Measurements from ENCODE around the gene RIIAD1.

Gene RIIAD1

DNA sequence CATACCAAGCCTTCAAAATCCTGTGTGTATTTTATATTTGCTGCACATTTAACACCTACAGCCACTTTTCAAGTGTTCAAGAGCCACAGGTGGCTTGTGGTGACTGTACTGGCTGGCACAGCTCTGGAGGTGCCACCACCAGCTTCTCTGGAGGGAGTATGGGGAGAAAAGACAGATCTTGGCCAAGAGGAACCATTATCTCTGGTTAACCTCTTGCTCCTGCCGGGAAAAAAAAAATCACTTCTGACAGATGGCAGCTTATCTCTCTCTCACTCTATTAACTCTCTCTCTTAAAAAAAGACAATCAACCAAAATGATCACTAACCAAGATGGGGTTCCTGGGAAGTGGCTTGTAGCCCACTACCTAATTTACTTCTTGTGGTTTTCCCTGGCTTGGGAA is 1.2 kb upstream of the RIIAD1 start:
- no peaks in the 10 kb centered on the region for H3K4me1 ChIP-seq (ENCODE audit: control insufficient read depth, insufficient read depth, low read length)
- H3K4me3 ChIP-seq (ENCODE audit: low read depth, low read length), result no peak overlapping the region
- POLR2A ChIA-PET, result no interaction called here
- H3K9me3 ChIP-seq (ENCODE audit: control insufficient read depth, insufficient read depth, low read depth, low read length), result no peaks in the 10 kb centered on the region
- CTCF ChIA-PET, result interaction anchor here (1.6 kb wide), 1 partner anchor 15 kb away, joined by 11 read pairs; no protein-coding TSS in a partner anchor
- no peak for TF ChIP-seq SETDB1 (IDR thresholded peaks at IDR 0.05; ENCODE audit: insufficient read length, low read length)
- peak; percentile 55; the same call in 1 of the 2 replicates for TF ChIP-seq SCRT2 (tag by site-specific recombination; IDR thresholded peaks at IDR 0.05)
- no peak overlapping the region for H3K27ac ChIP-seq (ENCODE audit: extremely low read depth, low read depth, low read length)
- H3K36me3 ChIP-seq (ENCODE audit: control insufficient read depth in 2 of 2, insufficient read depth in 1 of 2, low read length in 2 of 2), result no peaks in the 10 kb centered on the region

GRCh38 chr1:151720554-151720953 is 768 bp upstream of the RIIAD1 start:
- Histone ChIP-seq H3K27ac (ENCODE audit: extremely low read depth, low read depth, low read length) (no peak overlapping the region), H3K9me3 (ENCODE audit: control insufficient read depth, insufficient read depth, low read depth, low read length) (no peaks in the 10 kb centered on the region), H3K36me3 (ENCODE audit: control insufficient read depth in 2 of 2, insufficient read depth in 1 of 2, low read length in 2 of 2) (no peaks in the 10 kb centered on the region), H3K4me1 (ENCODE audit: control insufficient read depth, insufficient read depth, low read length) (no peaks in the 10 kb centered on the region), H3K4me3 (ENCODE audit: low read depth, low read length) (no peak overlapping the region)
- no peak for TF ChIP-seq HOXC10 (CRISPR knock-in tag; IDR thresholded peaks at IDR 0.05)
- no peak for TF ChIP-seq ZEB2 (tag by site-specific recombination; IDR thresholded peaks at IDR 0.05)
- ChIA-PET POLR2A (no interaction called here), CTCF (interaction anchor here (0.5 to 1.6 kb wide), 4 partner anchors 11 to 127 kb away, joined by 3 to 11 read pairs (median 6); no protein-coding TSS in a partner anchor)

DNA sequence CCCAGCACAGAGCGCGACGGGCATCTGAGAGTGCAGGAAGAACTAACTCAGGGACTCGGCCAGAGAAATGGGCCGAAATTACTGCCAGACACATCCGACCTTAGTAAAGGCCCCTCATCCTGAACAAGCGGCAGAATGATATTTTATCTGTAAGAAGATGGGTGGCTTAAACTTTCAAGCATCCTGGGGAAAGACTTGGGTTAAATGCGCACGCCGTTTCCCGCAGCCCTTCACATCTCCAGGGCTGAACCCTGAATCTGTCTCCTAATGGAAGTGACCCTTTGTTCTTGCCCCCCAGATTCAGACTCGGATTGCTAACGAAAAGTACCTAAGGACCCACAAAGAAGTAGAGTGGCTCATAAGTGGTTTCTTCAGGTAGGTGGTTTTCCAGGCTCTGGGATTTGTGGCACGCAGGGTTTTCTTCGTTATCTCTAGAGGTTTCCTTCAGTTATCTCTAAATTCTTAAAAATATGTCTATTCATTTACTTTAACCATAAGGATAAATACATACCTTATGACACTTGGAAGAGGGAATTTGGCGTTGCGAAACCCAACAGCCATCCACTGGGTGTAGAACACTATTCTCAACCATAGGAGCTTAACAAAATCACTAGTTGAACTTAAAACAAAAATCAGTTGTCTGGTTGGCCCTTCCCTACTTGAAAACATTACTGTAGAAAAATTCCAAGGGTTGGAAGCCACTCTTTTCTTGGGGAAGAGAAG is 627 bp downstream of the RIIAD1 start:
- Histone ChIP-seq H3K4me3 (ENCODE audit: low read depth, low read length) (peak overlapping the region; percentile 26), H3K27ac (ENCODE audit: extremely low read depth, low read depth, low read length) (no peak overlapping the region), H3K36me3 (ENCODE audit: control insufficient read depth in 2 of 2, insufficient read depth in 1 of 2, low read length in 2 of 2) (no peaks in the 10 kb centered on the region), H3K9me3 (ENCODE audit: control insufficient read depth, insufficient read depth, low read depth, low read length) (no peaks in the 10 kb centered on the region), H3K4me1 (ENCODE audit: control insufficient read depth, insufficient read depth, low read length) (no peaks in the 10 kb centered on the region)
- CTCF ChIA-PET, result interaction anchor here (0.5 to 1.6 kb wide), 4 partner anchors 13 to 128 kb away, joined by 3 to 11 read pairs (median 4); no protein-coding TSS in a partner anchor
- no peak for TF ChIP-seq ZSCAN16 (tag by site-specific recombination; IDR thresholded peaks at IDR 0.05)
- POLR2A ChIA-PET, result interaction anchor here (0.6 kb wide), 1 partner anchor 593 kb away, joined by 7 read pairs; no protein-coding TSS in a partner anchor

DNA sequence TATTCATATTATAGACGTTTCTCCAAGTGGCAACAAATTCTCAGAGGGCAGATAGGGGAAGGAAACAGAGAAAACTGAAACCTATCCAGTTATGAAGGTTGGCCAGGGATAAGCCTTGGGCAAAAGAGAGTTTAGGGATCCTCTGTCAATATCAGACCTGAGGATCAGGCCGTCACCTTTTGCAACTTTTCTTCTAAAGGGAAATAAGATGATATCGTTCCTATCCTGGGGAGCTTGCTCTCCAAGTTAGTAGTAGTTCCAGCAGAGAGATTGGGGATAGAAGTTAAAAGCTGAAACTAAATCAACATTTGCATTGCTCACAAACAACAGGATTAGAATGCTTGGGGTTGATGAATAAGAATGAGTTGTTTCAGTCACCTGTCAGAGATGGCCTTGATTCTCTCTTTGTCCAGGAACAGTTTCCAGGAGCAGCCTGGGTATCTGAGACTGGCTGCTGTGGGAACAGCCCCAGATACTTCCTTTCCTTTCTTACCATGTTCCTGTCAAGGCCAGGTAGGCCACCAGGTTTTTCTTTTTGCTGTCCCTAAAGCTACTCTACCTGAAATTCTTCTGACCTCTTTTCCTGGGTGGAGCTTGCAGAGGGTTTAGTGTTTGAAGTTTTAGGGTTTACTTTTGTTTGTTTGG is 2.5 kb downstream of the RIIAD1 start:
- Histone ChIP-seq H3K27ac (ENCODE audit: extremely low read depth, low read depth, low read length) (no peak overlapping the region), H3K4me1 (ENCODE audit: control insufficient read depth, insufficient read depth, low read length) (no peaks in the 10 kb centered on the region), H3K4me3 (ENCODE audit: low read depth, low read length) (no peak overlapping the region), H3K36me3 (ENCODE audit: control insufficient read depth in 2 of 2, insufficient read depth in 1 of 2, low read length in 2 of 2) (no peaks in the 10 kb centered on the region), H3K9me3 (ENCODE audit: control insufficient read depth, insufficient read depth, low read depth, low read length) (no peaks in the 10 kb centered on the region)
- ChIA-PET POLR2A (interaction anchor here (0.7 kb wide), 1 partner anchor 922 kb away, joined by 3 read pairs; no protein-coding TSS in a partner anchor), CTCF (interaction anchor here (1.1 to 3.0 kb wide), 2 partner anchors 11 kb away, joined by 3 to 12 read pairs; no protein-coding TSS in a partner anchor)
- TF ChIP-seq REPIN1 (tag by site-specific recombination; IDR thresholded peaks at IDR 0.05; ENCODE audit: low read depth) (no peak), ZBTB48 (tag by site-specific recombination; IDR thresholded peaks at IDR 0.05) (peak; percentile 80; the same call in 1 of the 2 replicates), SETDB1 (IDR thresholded peaks at IDR 0.05; ENCODE audit: insufficient read length, low read length) (no peak), BCL11B (tag by site-specific recombination; IDR thresholded peaks at IDR 0.05; ENCODE audit: low read depth) (no peak), HIC1 (tag by site-specific recombination; IDR thresholded peaks at IDR 0.05) (no peak), ZFP69B (tag by site-specific recombination; IDR thresholded peaks at IDR 0.05) (no peak), ZNF521 (tag by site-specific recombination; IDR thresholded peaks at IDR 0.05) (no peak), ZNF311 (tag by site-specific recombination; IDR thresholded peaks at IDR 0.05; ENCODE audit: borderline replicate concordance) (no peak)
- TF ChIP-seq, protein P1, sequence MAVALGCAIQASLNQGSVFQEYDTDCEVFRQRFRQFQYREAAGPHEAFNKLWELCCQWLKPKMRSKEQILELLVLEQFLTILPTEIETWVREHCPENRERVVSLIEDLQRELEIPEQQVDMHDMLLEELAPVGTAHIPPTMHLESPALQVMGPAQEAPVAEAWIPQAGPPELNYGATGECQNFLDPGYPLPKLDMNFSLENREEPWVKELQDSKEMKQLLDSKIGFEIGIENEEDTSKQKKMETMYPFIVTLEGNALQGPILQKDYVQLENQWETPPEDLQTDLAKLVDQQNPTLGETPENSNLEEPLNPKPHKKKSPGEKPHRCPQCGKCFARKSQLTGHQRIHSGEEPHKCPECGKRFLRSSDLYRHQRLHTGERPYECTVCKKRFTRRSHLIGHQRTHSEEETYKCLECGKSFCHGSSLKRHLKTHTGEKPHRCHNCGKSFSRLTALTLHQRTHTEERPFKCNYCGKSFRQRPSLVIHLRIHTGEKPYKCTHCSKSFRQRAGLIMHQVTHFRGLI (tag by site-specific recombination; IDR thresholded peaks at IDR 0.05), result no peak
